Mesothelial cell of epicardium (in vitro differentiated cells): ENCODE measurements around the gene PTRH1. TPM values are rescaled to one million over a fixed set of nuclear protein-coding genes. Genes with fewer than 3 reads are reported as not detected.

Experiments used
- DNase-seq, 2 experiments: peaks; one replicate each; pipeline ENCODE4 v3.0.0; 2021; ENCODE audit warnings: low spot score in 2 of 2; ENCODE audit not compliant: unreplicated experiment in 2 of 2
- H3K27ac Mint-ChIP-seq: 2 replicates; pipeline ENCODE4 v1.8.0; 2021; ENCODE audit warnings: mixed read lengths
- H3K27me3 Mint-ChIP-seq: 2 replicates; pipeline ENCODE4 v1.8.0; 2021; ENCODE audit warnings: low read depth, mixed read lengths
- H3K36me3 Mint-ChIP-seq: 2 replicates; pipeline ENCODE4 v1.8.0; 2021; ENCODE audit warnings: mixed read lengths
- H3K4me1 Mint-ChIP-seq: 2 replicates; pipeline ENCODE4 v1.8.0; 2021; ENCODE audit warnings: mixed read lengths
- H3K4me3 Mint-ChIP-seq: 2 replicates; pipeline ENCODE4 v1.8.0; 2021; ENCODE audit warnings: mild to moderate bottlenecking, moderate library complexity, mixed read lengths
- H3K9me3 Mint-ChIP-seq: 2 replicates; pipeline ENCODE4 v1.8.0; 2021; ENCODE audit warnings: mixed read lengths
- CTCF ChIP-seq: fragments of 200-600 bp; sonication (generic); IDR thresholded peaks from one replicate; pipeline ENCODE4 v1.5.0; 2021; ENCODE audit warnings: antibody characterized with exemption; ENCODE audit not compliant: unreplicated experiment
- total RNA-seq: library from RNA; stranded (reverse); gene quantifications from 3 replicates; pipeline ENCODE4 v1.2.1, GENCODE V29; 2021

Gene PTRH1
- total RNA-seq, 1 donor from 2014 or later, result 9.5 TPM

- Mint-ChIP-seq H3K27me3 (peaks cover 13% of the 10 kb centered on the region), H3K27ac (no peak overlapping the region), H3K9me3 (no peaks in the 10 kb centered on the region), H3K4me3 (no peak overlapping the region), H3K36me3 (no peaks in the 10 kb centered on the region), H3K4me1 (peaks cover 21% of the 10 kb centered on the region)
- DNase-seq, result no peak
- TF ChIP-seq CTCF, result no peak
These were observed 23.2 kb upstream of the PTRH1 start for GRCh38 chr9:127738666-127739065.

- no peaks in the 10 kb centered on the region for H3K36me3 Mint-ChIP-seq
- H3K4me1 Mint-ChIP-seq, result peaks cover 10% of the 10 kb centered on the region
- no peak for TF ChIP-seq CTCF
- H3K27ac Mint-ChIP-seq, result peak overlapping the region; percentile 77
- peak overlapping the region; percentile 79 for H3K4me3 Mint-ChIP-seq
- no peak for DNase-seq
- H3K9me3 Mint-ChIP-seq, result no peaks in the 10 kb centered on the region
- H3K27me3 Mint-ChIP-seq, result peaks cover 2% of the 10 kb centered on the region
These were observed 20.2 kb upstream of the PTRH1 start for GRCh38 chr9:127735530-127736185.

- H3K36me3 Mint-ChIP-seq, result no peaks in the 10 kb centered on the region
- H3K27ac Mint-ChIP-seq, result peak within 1 kb of the TSS; percentile 77
- peaks cover 10% of the 10 kb centered on the region for H3K4me1 Mint-ChIP-seq
- no peaks in the 10 kb centered on the region for H3K9me3 Mint-ChIP-seq
- peak within 1 kb of the TSS; percentile 79 for H3K4me3 Mint-ChIP-seq
- peak; percentile 98 to 99 for DNase-seq
- H3K27me3 Mint-ChIP-seq, result peaks cover 2% of the 10 kb centered on the region
- TF ChIP-seq CTCF, result peak; percentile 87
These were observed 19.5 kb upstream of the PTRH1 start, which contains the start of gene TOR2A for GRCh38 chr9:127734747-127735529. TOR2A (minus strand) TSS chr9:127735294; CDS start chr9:127735270, 24 bp downstream.

GRCh38 chr9:127734247-127734746, 18.8 kb upstream of the PTRH1 start:
- no peaks in the 10 kb centered on the region for H3K36me3 Mint-ChIP-seq
- no peak for DNase-seq
- H3K9me3 Mint-ChIP-seq, result no peaks in the 10 kb centered on the region
- peaks cover 2% of the 10 kb centered on the region for H3K27me3 Mint-ChIP-seq
- peak overlapping the region; percentile 79 for H3K4me3 Mint-ChIP-seq
- peaks cover 10% of the 10 kb centered on the region for H3K4me1 Mint-ChIP-seq
- peak overlapping the region; percentile 76 for H3K27ac Mint-ChIP-seq
- TF ChIP-seq CTCF, result no peak

GRCh38 chr9:127733614-127734013, 18.2 kb upstream of the PTRH1 start:
- Mint-ChIP-seq H3K9me3 (no peaks in the 10 kb centered on the region), H3K27ac (no peak overlapping the region), H3K4me3 (peak overlapping the region; percentile 46)

More at GRCh38 chr9:127733614-127734013, 18.2 kb upstream of the PTRH1 start:
- no peak for DNase-seq
- Mint-ChIP-seq H3K4me1 (peaks cover 10% of the 10 kb centered on the region), H3K36me3 (no peaks in the 10 kb centered on the region), H3K27me3 (peaks cover 2% of the 10 kb centered on the region)
- TF ChIP-seq CTCF, result no peak
